HG03565 (cell line): ENCODE measurements around the gene SMDT1.
"Not testable (repeated sequence)": the region's sequence is repeated elsewhere in the genome, so short reads cannot be mapped to it uniquely, and the experiment has no call there.

Experiments used
- ATAC-seq: cut with Tn5 transposase; IDR thresholded peaks from one replicate; pipeline ENCODE4 v1.9.1; 2021; ENCODE audit warnings: mild to moderate bottlenecking, moderate library complexity; ENCODE audit not compliant: unreplicated experiment

Gene SMDT1

GRCh38 chr22:42070517-42071422 is 8.7 kb upstream of the SMDT1 start, which contains the start of gene NAGA:
NAGA (minus strand) TSS chr22:42070812; CDS start chr22:42070297, 515 bp downstream.
- ATAC-seq: peak; percentile 82

- ATAC-seq: not testable (repeated sequence)
These were observed 8.0 kb upstream of the SMDT1 start for GRCh38 chr22:42071508-42071907.

GRCh38 chr22:42072606-42073330 is 6.7 kb upstream of the SMDT1 start:
- ATAC-seq: no peak

- ATAC-seq: no peak
These were observed 5.9 kb upstream of the SMDT1 start for GRCh38 chr22:42073621-42074041.

DNA sequence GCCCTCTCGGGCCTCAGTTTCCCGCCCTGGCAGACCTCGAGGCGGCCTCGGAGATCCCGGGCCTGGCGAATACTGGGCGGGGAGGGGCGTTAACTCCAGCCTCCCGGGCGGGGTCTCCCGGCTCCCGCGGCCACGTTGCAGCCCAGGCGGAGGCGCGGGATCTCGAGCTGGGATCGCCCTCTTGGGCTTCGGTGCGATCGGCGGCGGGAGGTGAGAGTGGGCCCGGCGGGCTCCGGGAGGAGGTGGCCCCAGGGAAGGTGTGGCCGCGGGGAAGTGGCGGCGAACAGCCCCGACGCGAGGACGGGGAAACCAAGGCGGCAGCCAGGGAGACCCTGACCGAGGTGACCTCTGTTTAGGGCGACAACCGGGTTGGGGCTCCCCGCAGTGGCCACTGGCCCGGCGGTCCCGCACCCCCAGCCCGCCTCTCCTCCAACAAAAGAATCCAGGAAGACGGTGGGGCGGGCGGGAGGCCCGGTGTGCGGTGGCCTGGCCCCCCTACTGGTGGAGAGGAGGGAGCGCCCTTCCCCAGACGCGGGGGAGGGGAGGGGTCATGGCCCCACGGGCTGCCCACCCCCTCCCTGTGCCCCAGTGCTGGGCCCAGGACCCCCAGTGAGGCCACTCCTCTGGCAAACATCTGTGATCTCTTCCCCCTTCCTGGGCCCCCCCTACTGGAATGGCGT is 5.2 kb upstream of the SMDT1 start, which contains the start of gene PHETA2:
Gene PHETA2 (plus strand): TSS at position 117 of the 680 bp plus-strand sequence. CDS start 3,046 bp downstream, outside the sequence.
- ATAC-seq: no peak

DNA sequence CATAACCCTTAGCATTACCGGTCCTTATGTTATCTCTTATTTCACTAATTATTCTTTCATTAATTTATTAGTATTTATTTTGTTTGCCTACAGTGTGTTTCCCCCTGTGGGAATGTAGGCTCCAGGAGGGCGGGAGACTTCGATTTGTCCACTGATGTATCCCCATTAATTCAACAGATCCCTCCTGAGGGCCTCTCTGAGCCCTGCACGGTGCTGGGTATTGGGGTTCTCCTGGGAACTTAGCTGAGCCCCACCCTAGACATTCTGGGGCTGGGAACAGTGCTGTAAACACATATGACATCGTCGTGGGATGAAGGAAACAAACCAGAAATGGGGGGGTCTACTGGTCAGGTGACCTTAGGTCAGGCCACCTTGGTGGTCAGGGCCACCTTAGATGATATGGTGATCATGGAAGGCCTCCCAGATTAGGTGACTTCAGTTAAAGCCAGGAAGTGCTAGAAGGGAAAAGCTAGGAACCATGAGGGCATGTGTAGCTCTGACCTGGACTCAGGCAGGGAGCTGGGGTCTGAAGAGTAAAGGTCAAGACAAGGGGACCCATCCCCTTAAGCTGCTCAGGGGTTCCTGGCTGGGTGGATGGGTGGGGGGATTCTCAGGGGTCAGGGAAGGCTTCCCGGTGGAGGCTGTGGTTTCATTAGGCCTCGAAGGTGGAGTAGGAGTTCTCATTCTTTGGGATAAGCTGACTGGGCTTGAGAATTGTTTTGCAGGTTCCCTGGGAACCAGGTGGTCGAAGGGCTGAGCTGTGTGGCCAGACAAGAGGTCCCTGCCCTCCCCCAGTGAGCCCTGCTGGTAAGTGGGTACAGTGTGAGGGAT is 4.4 kb upstream of the SMDT1 start:
- ATAC-seq: no peak

GRCh38 chr22:42076764-42077485 is 2.6 kb upstream of the SMDT1 start:
- no peak for ATAC-seq

- ATAC-seq: no peak
These were observed 1.9 kb upstream of the SMDT1 start for GRCh38 chr22:42077486-42078125.

GRCh38 chr22:42078469-42079318 is 806 bp upstream of the SMDT1 start:
- no peak for ATAC-seq

GRCh38 chr22:42080287-42080686 is 787 bp downstream of the SMDT1 start:
- ATAC-seq: no peak

DNA sequence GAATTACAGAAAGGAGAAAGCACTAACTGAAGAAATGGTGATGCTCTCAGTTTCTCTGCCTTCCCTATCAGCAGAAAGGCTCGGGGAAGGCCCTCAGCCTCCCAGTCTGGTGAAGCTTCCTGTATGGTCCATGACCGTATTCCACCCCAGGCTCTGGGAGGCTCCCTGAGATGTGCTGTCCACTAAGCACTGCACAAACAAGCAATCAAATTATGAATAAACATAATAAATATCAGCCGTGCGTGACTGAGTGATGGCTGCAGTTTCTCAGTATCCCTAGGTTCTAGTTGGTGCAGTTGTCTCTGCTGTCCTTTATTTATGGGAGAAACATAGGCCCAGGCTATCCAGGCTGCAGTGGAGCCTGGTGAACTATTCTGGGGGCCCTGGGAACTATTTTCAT is 3.6 kb downstream of the SMDT1 start:
- ATAC-seq: no peak

- no peak for ATAC-seq
These were observed 5.4 kb downstream of the SMDT1 start for GRCh38 chr22:42084874-42085273.

DNA sequence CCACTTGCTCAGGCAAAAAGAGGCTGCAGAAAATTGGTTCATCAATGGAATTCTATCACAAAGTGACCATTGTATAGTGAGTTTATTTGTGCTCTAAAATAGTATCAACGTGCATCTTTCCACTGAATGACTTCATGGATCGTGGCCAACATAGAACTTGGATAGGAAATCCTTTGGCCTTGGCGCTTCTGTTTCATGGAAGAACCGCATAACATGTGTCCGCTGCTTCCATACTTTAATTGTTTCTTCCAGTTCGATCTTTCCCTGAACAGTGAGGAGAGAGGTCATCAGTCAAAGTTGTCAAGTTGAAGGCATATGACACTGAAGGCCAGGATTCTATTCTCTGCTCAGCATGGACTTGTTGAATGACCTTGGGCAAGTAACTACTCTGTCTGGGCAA is 6.6 kb downstream of the SMDT1 start:
- ATAC-seq: no peak

DNA sequence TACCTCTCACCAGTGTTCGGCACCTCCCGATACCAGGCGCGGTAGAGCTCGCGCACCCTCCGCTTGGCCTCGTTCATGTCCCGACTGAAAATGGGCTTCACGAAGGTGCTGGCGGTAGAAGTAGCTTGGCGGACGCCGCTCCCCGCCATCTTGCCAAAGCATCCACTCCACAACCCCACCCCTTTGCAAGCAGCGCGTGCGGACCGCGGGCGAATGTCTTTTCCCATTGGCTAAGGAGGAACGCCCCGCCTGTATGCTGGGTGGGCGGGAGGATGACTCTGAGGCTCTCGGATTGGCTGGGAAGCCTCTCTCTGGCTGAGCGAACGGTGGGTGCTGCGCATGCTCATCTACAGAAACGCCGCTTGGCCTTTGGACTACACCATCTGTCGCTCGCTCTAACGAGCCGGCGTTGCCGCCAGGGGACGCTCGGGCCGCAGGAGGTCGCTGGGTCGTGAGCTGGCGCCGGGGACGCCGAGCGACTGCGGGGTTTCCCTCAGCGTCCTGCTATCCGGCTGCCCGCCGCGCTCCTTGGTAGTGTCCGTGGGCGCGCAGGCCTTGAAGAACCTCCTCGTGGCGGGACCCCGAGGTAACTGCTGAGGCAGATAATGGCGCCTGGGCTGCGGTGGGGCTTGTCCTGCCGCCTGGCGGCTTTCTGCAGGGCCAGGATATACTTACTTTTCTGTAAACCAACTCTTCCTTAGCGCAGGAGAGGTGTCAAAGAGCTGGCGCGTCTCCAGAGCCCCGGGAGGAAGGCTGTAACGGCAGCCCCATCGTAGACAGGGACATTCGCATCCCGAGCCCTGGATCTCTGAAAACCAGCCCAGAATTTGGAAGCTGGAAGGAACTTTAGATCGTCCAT is 11.3 kb downstream of the SMDT1 start, which contains the start of gene NDUFA6:
Gene NDUFA6 (minus strand): TSS at position 177 of the 859 bp plus-strand sequence. CDS start 28 bp downstream, at position 149.
- peak; percentile 94 for ATAC-seq

DNA sequence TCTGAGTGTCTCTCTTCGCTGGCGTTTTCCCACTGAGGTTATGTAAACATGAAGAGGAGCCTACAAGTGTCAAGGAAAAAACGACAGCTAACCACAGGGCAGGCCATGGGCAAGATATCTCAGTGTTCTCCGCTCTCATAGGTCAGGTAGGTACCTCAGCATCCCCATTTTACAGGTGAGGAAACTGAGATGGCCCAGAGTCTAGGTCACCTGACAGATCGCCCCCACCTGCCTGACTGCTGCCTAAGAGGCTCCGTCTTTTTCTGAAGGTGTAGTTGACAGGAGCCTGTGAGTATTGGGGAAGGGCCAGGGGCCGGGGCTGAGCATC is 11.9 kb downstream of the SMDT1 start:
- ATAC-seq: no peak

- no peak for ATAC-seq
These were observed 21.7 kb downstream of the SMDT1 start for GRCh38 chr22:42101199-42101598.

GRCh38 chr22:42104332-42104860 is 24.9 kb downstream of the SMDT1 start:
- ATAC-seq: not testable (repeated sequence)
